ENCODE measurements around the gene KCMF1.
A peak's percentile ranks its signal among the peaks of the same experiment; 100 is the strongest.

Gene KCMF1

DNA sequence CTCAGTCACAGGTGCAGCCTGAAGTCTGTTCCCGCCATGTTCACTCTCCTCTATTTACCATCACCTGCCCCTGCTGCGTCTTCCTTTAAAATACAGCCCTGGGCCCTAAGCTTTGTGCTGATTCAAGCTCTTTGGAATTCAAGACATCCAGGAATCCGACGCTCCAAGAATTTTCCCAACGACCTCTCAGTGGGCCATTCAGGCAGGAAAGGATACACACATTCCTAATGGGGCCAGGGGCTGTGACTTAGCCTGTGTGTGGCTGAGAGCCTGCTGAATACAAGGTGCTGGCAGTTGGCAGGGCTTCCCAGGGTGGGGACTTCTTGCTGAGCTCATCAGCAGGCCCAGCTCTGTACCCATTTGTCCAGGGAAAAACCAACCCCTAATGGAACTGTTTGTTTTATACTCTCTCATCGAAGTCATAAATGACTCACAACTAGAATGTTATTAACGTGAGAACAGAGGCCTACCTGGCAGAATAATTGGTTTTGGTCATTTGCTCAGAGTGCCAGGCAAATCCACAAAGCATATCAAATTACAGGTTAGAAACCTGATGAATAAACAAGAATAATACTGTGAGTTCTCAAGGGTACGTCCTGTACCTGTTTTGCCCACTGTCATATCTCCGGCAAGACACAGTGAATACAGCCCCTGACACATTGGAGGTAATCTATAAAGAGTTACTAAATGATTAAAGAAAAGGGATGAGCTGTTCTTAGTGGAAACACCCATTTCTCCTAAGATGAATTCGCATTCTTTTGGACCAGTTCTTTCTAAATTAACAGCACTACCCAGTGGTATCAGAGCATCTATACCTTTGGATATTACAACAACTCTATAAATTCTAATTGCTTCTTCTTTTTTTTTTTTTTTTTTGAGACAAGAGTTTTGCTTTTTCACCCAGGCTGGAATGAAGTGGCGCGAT, 12.6 kb upstream of the KCMF1 start (continued):
- TF ChIP-seq ZNF677 (tag by site-specific recombination; IDR thresholded peaks at IDR 0.05) = peak; percentile 75
- peak; percentile 85 for TF ChIP-seq OSR2 (tag by site-specific recombination; IDR thresholded peaks at IDR 0.05)
- TF ChIP-seq, protein P1, sequence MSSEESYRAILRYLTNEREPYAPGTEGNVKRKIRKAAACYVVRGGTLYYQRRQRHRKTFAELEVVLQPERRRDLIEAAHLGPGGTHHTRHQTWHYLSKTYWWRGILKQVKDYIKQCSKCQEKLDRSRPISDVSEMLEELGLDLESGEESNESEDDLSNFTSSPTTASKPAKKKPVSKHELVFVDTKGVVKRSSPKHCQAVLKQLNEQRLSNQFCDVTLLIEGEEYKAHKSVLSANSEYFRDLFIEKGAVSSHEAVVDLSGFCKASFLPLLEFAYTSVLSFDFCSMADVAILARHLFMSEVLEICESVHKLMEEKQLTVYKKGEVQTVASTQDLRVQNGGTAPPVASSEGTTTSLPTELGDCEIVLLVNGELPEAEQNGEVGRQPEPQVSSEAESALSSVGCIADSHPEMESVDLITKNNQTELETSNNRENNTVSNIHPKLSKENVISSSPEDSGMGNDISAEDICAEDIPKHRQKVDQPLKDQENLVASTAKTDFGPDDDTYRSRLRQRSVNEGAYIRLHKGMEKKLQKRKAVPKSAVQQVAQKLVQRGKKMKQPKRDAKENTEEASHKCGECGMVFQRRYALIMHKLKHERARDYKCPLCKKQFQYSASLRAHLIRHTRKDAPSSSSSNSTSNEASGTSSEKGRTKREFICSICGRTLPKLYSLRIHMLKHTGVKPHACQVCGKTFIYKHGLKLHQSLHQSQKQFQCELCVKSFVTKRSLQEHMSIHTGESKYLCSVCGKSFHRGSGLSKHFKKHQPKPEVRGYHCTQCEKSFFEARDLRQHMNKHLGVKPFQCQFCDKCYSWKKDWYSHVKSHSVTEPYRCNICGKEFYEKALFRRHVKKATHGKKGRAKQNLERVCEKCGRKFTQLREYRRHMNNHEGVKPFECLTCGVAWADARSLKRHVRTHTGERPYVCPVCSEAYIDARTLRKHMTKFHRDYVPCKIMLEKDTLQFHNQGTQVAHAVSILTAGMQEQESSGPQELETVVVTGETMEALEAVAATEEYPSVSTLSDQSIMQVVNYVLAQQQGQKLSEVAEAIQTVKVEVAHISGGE (tag by site-specific recombination; conservative IDR thresholded peaks at IDR 0.05; ENCODE audit: low read depth) = no peak
- TF ChIP-seq, protein P2, sequence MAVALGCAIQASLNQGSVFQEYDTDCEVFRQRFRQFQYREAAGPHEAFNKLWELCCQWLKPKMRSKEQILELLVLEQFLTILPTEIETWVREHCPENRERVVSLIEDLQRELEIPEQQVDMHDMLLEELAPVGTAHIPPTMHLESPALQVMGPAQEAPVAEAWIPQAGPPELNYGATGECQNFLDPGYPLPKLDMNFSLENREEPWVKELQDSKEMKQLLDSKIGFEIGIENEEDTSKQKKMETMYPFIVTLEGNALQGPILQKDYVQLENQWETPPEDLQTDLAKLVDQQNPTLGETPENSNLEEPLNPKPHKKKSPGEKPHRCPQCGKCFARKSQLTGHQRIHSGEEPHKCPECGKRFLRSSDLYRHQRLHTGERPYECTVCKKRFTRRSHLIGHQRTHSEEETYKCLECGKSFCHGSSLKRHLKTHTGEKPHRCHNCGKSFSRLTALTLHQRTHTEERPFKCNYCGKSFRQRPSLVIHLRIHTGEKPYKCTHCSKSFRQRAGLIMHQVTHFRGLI (tag by site-specific recombination; IDR thresholded peaks at IDR 0.05) = peak; percentile 64; the same call in 1 of the 2 replicates
- no peak for TF ChIP-seq ZNF433 (tag by site-specific recombination; IDR thresholded peaks at IDR 0.05; ENCODE audit: low read depth)
- TF ChIP-seq ZNF792 (tag by site-specific recombination; IDR thresholded peaks at IDR 0.05) = peak; percentile 94
- TF ChIP-seq, protein P3, sequence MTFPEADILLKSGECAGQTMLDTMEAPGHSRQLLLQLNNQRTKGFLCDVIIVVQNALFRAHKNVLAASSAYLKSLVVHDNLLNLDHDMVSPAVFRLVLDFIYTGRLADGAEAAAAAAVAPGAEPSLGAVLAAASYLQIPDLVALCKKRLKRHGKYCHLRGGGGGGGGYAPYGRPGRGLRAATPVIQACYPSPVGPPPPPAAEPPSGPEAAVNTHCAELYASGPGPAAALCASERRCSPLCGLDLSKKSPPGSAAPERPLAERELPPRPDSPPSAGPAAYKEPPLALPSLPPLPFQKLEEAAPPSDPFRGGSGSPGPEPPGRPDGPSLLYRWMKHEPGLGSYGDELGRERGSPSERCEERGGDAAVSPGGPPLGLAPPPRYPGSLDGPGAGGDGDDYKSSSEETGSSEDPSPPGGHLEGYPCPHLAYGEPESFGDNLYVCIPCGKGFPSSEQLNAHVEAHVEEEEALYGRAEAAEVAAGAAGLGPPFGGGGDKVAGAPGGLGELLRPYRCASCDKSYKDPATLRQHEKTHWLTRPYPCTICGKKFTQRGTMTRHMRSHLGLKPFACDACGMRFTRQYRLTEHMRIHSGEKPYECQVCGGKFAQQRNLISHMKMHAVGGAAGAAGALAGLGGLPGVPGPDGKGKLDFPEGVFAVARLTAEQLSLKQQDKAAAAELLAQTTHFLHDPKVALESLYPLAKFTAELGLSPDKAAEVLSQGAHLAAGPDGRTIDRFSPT (tag by site-specific recombination; IDR thresholded peaks at IDR 0.05) = peak; percentile 64; the same call in 1 of the 2 replicates
- TF ChIP-seq BCL6B (tag by site-specific recombination; IDR thresholded peaks at IDR 0.05) = peak; percentile 94
- no peak for TF ChIP-seq ZNF223 (tag by site-specific recombination; IDR thresholded peaks at IDR 0.05)
- TF ChIP-seq ZNF335 (tag by site-specific recombination; conservative IDR thresholded peaks at IDR 0.05) = peak; percentile 93
- TF ChIP-seq, protein P4, sequence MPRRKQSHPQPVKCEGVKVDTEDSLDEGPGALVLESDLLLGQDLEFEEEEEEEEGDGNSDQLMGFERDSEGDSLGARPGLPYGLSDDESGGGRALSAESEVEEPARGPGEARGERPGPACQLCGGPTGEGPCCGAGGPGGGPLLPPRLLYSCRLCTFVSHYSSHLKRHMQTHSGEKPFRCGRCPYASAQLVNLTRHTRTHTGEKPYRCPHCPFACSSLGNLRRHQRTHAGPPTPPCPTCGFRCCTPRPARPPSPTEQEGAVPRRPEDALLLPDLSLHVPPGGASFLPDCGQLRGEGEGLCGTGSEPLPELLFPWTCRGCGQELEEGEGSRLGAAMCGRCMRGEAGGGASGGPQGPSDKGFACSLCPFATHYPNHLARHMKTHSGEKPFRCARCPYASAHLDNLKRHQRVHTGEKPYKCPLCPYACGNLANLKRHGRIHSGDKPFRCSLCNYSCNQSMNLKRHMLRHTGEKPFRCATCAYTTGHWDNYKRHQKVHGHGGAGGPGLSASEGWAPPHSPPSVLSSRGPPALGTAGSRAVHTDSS (tag by site-specific recombination; IDR thresholded peaks at IDR 0.05) = 0 out of 2 replicates have a peak, but pooled peaks have one; percentile 11
- TF ChIP-seq ZNF843 (tag by site-specific recombination; IDR thresholded peaks at IDR 0.05) = peak; percentile 87
- peak; percentile 56 for TF ChIP-seq WT1 (tag by site-specific recombination; IDR thresholded peaks at IDR 0.05)
- no peak; the same call in 1 of the 2 replicates for TF ChIP-seq GLIS1 (tag by site-specific recombination; IDR thresholded peaks at IDR 0.05)
- peak; percentile 74 for TF ChIP-seq ZIC2 (tag by site-specific recombination; IDR thresholded peaks at IDR 0.05)
- 0 out of 2 replicates have a peak, but pooled peaks have one; percentile 51 for TF ChIP-seq ZNF558 (tag by site-specific recombination; IDR thresholded peaks at IDR 0.05)
- TF ChIP-seq ZNF610 (tag by site-specific recombination; IDR thresholded peaks at IDR 0.05; ENCODE audit: borderline replicate concordance) = no peak
- TF ChIP-seq INSM2 (tag by site-specific recombination; IDR thresholded peaks at IDR 0.05) = peak; percentile 73
- peak; percentile 41 for TF ChIP-seq SP3 (tag by site-specific recombination; IDR thresholded peaks at IDR 0.05)
- no peak for TF ChIP-seq ZNF530 (tag by site-specific recombination; IDR thresholded peaks at IDR 0.05; ENCODE audit: low read depth)
- TF ChIP-seq, protein P5, sequence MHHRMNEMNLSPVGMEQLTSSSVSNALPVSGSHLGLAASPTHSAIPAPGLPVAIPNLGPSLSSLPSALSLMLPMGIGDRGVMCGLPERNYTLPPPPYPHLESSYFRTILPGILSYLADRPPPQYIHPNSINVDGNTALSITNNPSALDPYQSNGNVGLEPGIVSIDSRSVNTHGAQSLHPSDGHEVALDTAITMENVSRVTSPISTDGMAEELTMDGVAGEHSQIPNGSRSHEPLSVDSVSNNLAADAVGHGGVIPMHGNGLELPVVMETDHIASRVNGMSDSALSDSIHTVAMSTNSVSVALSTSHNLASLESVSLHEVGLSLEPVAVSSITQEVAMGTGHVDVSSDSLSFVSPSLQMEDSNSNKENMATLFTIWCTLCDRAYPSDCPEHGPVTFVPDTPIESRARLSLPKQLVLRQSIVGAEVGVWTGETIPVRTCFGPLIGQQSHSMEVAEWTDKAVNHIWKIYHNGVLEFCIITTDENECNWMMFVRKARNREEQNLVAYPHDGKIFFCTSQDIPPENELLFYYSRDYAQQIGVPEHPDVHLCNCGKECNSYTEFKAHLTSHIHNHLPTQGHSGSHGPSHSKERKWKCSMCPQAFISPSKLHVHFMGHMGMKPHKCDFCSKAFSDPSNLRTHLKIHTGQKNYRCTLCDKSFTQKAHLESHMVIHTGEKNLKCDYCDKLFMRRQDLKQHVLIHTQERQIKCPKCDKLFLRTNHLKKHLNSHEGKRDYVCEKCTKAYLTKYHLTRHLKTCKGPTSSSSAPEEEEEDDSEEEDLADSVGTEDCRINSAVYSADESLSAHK (tag by site-specific recombination; IDR thresholded peaks at IDR 0.05) = no peak; the same call in 1 of the 2 replicates
- TF ChIP-seq ZNF621 (tag by site-specific recombination; IDR thresholded peaks at IDR 0.05) = 0 out of 2 replicates have a peak, but pooled peaks have one; percentile 82
- TF ChIP-seq SCRT2 (tag by site-specific recombination; IDR thresholded peaks at IDR 0.05) = peak; percentile 80
- TF ChIP-seq ZXDB (tag by site-specific recombination; IDR thresholded peaks at IDR 0.05) = peak; percentile 75; the same call in 1 of the 2 replicates
